HepG2 (cell line): ENCODE results near the gene ZNF322. TPM values are rescaled to one million over a fixed set of nuclear protein-coding genes. Genes with fewer than 3 reads are reported as not detected.

Experiments used
- BCL6 ChIP-seq: IDR thresholded peaks from 2 replicates; pipeline ENCODE4 v1.6.1; 2016; ENCODE audit warnings: missing genetic modification reagents, missing compliant biosample characterization
- FOXJ3 ChIP-seq: sonication (generic); formaldehyde crosslinking; IDR thresholded peaks from 2 replicates; pipeline ENCODE4 v1.4.0; 2020; ENCODE audit warnings: missing genetic modification reagents, mild to moderate bottlenecking, borderline replicate concordance
- KDM3A ChIP-seq: IDR thresholded peaks from 2 replicates; pipeline ENCODE4 v1.6.1; 2018; ENCODE audit warnings: low read depth, missing compliant biosample characterization
- ONECUT2 ChIP-seq: sonication (generic); formaldehyde crosslinking; IDR thresholded peaks from 2 replicates; pipeline ENCODE4 v1.4.0; 2020; ENCODE audit warnings: missing genetic modification reagents
- SALL1 ChIP-seq: sonication (generic); formaldehyde crosslinking; IDR thresholded peaks from 2 replicates; pipeline ENCODE4 v1.8.0; 2022; ENCODE audit warnings: mild to moderate bottlenecking, missing genetic modification reagents
- SRF ChIP-seq: IDR thresholded peaks from 2 replicates; pipeline ENCODE4 v1.6.1; 2011; ENCODE audit warnings: mild to moderate bottlenecking, low read depth, low read length, moderate library complexity
- TCF12 ChIP-seq, 2 experiments: fragments of 450-650 bp in 1 of 2; sonication (generic) in 1 of 2; formaldehyde crosslinking in 1 of 2; IDR thresholded peaks; 2 replicates each; pipeline versions ENCODE4 v1.6.1 to v1.8.0; 2017 to 2022; ENCODE audit warnings: antibody characterized with exemption in 1 of 2, mild to moderate bottlenecking in 1 of 2, missing genetic modification reagents in 1 of 2, moderate library complexity in 1 of 2
- TRIM24 ChIP-seq: sonication (generic); formaldehyde crosslinking; IDR thresholded peaks from 2 replicates; pipeline ENCODE4 v1.8.0; 2022; ENCODE audit warnings: mild to moderate bottlenecking, missing genetic modification reagents
- ZNF18 ChIP-seq: sonication (generic); formaldehyde crosslinking; IDR thresholded peaks from 2 replicates; pipeline ENCODE4 v1.8.0; 2022; ENCODE audit warnings: mild to moderate bottlenecking, missing genetic modification reagents; ENCODE audit not compliant: insufficient replicate concordance
- ZNF292 ChIP-seq: sonication (generic); formaldehyde crosslinking; IDR thresholded peaks from 2 replicates; pipeline ENCODE4 v1.8.1; 2022; ENCODE audit warnings: mild to moderate bottlenecking, low read depth, missing genetic modification reagents, borderline replicate concordance
- ZNF296 ChIP-seq: sonication (generic); formaldehyde crosslinking; conservative IDR thresholded peaks from 2 replicates; pipeline ENCODE4 v1.5.0; 2020; ENCODE audit warnings: mild to moderate bottlenecking, missing genetic modification reagents
- ZNF383 ChIP-seq: sonication (generic); formaldehyde crosslinking; IDR thresholded peaks from 2 replicates; pipeline ENCODE4 v1.4.0; 2020; ENCODE audit warnings: missing genetic modification reagents, mild to moderate bottlenecking, borderline replicate concordance
- ZNF501 ChIP-seq: sonication (generic); formaldehyde crosslinking; IDR thresholded peaks from 2 replicates; pipeline ENCODE4 v1.5.1; 2020; ENCODE audit warnings: mild to moderate bottlenecking, moderate library complexity, missing genetic modification reagents
- ZNF580 ChIP-seq: IDR thresholded peaks from 2 replicates; pipeline ENCODE4 v1.6.1; 2016; ENCODE audit warnings: low read depth, borderline replicate concordance
- ZNF646 ChIP-seq: sonication (generic); formaldehyde crosslinking; IDR thresholded peaks from 2 replicates; pipeline ENCODE4 v1.9.0; 2021; ENCODE audit warnings: mild to moderate bottlenecking, missing genetic modification reagents
- ZNF800 ChIP-seq: sonication (generic); formaldehyde crosslinking; IDR thresholded peaks from 2 replicates; pipeline ENCODE4 v1.4.0; 2020; ENCODE audit warnings: missing genetic modification reagents
- ZNF83 ChIP-seq: sonication (generic); formaldehyde crosslinking; IDR thresholded peaks from 2 replicates; pipeline ENCODE4 v1.4.0; 2020; ENCODE audit warnings: missing genetic modification reagents, mild to moderate bottlenecking, borderline replicate concordance
- polyA plus RNA-seq, 8 experiments: library from polyadenylated mRNA; depleted of rRNA in 3 of 8; stranded (reverse) in 7 of 8; unstranded in 1 of 8; fragments of >200 nt; fragmentation: Illumina TruSeq in 4 of 8; extraction: Trizol in 4 of 8; gene quantifications; 2 replicates each; pipeline versions ENCODE4 v1.2.1 to v1.2.3, GENCODE V29; 2011 to 2016; ENCODE audit warnings: low read depth in 4 of 8, missing spikeins in 1 of 8, mixed read lengths in 1 of 8; ENCODE audit not compliant: insufficient read depth in 1 of 8
- total RNA-seq, 5 experiments: library from RNA; depleted of rRNA; stranded (reverse); fragments of >200 nt; fragmentation: Illumina TruSeq; extraction: Trizol; gene quantifications; 2 replicates each; pipeline ENCODE4 v1.2.3, GENCODE V29; 2016; ENCODE audit warnings: low read depth in 1 of 5

The ZNF322 gene
- total and polyA plus RNA-seq, 2 of the 13 experiments (the other 11 are each of a cell fraction or from before 2014, with no cell fraction given) = 8.3 to 22.8 TPM

GRCh38 chr6:26613689-26614683 is 45.6 kb downstream of the ZNF322 start (continued):
- TF ChIP-seq ZNF646 (CRISPR knock-in tag) (no peak), SALL1 (CRISPR knock-in tag) (0 out of 2 replicates have a peak, but pooled peaks have one; percentile 16), ZNF83 (CRISPR knock-in tag) (peak; percentile 44; the same call in 1 of the 2 replicates), ONECUT2 (CRISPR knock-in tag) (no peak), SRF (no peak), TCF12 (IDR thresholded peaks at IDR 0.05) (no peak), TCF12 (CRISPR knock-in tag; IDR thresholded peaks at IDR 0.05) (no peak), ZNF800 (0 out of 2 replicates have a peak, but pooled peaks have one; percentile 52), TRIM24 (no peak), BCL6 (0 out of 2 replicates have a peak, but pooled peaks have one; percentile 12), ZNF292 (no peak), ZNF383 (CRISPR knock-in tag) (no peak), ZNF296 (CRISPR knock-in tag) (no peak), FOXJ3 (no peak), ZNF501 (CRISPR knock-in tag) (peak; percentile 50), KDM3A (CRISPR knock-in tag) (no peak), ZNF580 (CRISPR knock-in tag) (no peak), ZNF18 (CRISPR knock-in tag) (no peak)
